ENCODE measurements around the gene SRPK2. TPM values are rescaled to one million over a fixed set of nuclear protein-coding genes. Genes with fewer than 3 reads are reported as not detected.

Gene SRPK2
- total and polyA plus RNA-seq, 2 of the 8 experiments (the other 6 are each of a cell fraction or from before 2014, with no cell fraction given), result 10.0 to 47.1 TPM

DNA sequence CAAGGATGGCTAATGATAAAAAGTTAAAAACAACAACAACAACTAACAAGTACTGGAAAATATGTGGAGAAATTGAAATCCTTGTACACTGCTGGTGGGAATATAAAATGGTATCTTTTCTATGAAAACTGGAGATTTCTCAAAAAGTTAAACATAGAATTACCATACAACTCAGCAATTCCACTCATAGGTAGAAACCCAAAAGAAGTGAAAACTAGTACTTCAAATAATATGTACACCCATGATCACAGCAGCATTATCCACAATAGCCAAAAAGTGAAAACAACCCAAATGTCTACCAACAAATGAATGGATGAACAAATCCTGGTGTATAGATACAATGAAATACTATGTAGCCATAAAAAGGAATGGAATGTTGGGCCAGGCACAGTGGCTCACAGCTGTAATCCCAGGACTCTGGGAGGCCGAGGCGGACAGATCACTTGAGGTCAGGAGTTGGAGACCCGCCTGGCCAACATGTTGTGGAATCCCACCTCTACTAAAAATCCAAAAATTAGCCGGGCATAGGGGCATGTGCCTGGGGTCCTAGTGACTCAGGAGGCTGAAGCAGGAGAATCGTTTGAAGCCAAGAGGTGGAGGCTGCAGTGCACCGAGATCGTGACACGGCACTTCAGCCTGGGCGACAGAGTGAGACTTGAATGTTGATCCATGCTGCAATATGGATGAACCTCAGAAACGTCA, 66.8 kb downstream of the SRPK2 start:
- ChIA-PET POLR2A (ENCODE audit: partially characterized antibody) (no interaction called here), CTCF (ENCODE audit: partially characterized antibody) (no interaction called here)
- no peak overlapping the region for H2BK12ac ChIP-seq (ENCODE audit: low read depth, low read length)
- no peak overlapping the region for H3K27ac ChIP-seq (ENCODE audit: low read depth, low read length)
- H4K20me1 ChIP-seq (replicated peaks in 1 of 2; ENCODE audit: control insufficient read depth in 1 of 2, insufficient read depth in 2 of 2, low read length in 2 of 2), result peaks cover 2 to 12% of the 10 kb centered on the region in 2 experiments
- no peaks in the 10 kb centered on the region for H3K9me3 ChIP-seq (ENCODE audit: insufficient read depth in 2 of 2, low read depth in 1 of 2, low read length in 1 of 2)
- no peak overlapping the region for H3K23ac ChIP-seq (ENCODE audit: insufficient read length)
- H3K4me1 ChIP-seq (replicated peaks in 1 of 4; ENCODE audit: control insufficient read depth in 3 of 4, insufficient read depth in 4 of 4, low read length in 3 of 4), result no peaks in the 10 kb centered on the region; a peak in 1 of 7 replicates
- no peak for FAIRE-seq
- no peak overlapping the region for H3K4ac ChIP-seq (replicated peaks; ENCODE audit: insufficient read length, low read depth, low read length)
- H3K79me2 ChIP-seq (ENCODE audit: control insufficient read depth in 1 of 2, insufficient read depth in 2 of 2, low read length in 2 of 2), result peaks cover 4 to 76% of the 10 kb centered on the region in 2 experiments; a peak in 3 of 4 replicates
- no peak overlapping the region for H2AFZ ChIP-seq (ENCODE audit: low read length)
- H3K27me3 ChIP-seq (replicated peaks in 1 of 4; ENCODE audit: control insufficient read depth in 3 of 4, extremely low read depth in 1 of 4, insufficient read depth in 3 of 4, low read length in 3 of 4), result no peaks in the 10 kb centered on the region
- no peak overlapping the region for H4K5ac ChIP-seq (ENCODE audit: insufficient read length, low read depth, low read length)
- no peaks in the 10 kb centered on the region; a peak in 1 of 8 replicates for H3K36me3 ChIP-seq (ENCODE audit: control insufficient read depth in 2 of 4, insufficient read depth in 4 of 4, low read length in 3 of 4)
- H3K4me2 ChIP-seq (ENCODE audit: insufficient read depth in 1 of 2, low read depth in 2 of 2, low read length in 2 of 2), result no peak overlapping the region
- no peak overlapping the region for H3K56ac ChIP-seq (replicated peaks; ENCODE audit: insufficient read length, low read depth, low read length)
- no peak overlapping the region for H3K4me3 ChIP-seq (ENCODE audit: extremely low read depth in 1 of 4, insufficient read depth in 2 of 4, low read depth in 3 of 4, low read length in 4 of 4)
- H2BK20ac ChIP-seq (ENCODE audit: low read length), result no peak overlapping the region
- 98% methylated on average over 10 of the region's 10 CpGs; no CpG with 5 or more reads in 1 of the 2 experiments for WGBS, 2 experiments (ENCODE audit: extremely low coverage in 1 of 2, insufficient coverage in 1 of 2, insufficient read length in 1 of 2, insufficient replicate concordance in 2 of 2, low coverage in 1 of 2, low lambda C conversion rate in 2 of 2, missing lambda C conversion rate in 1 of 2)
- H2AK5ac ChIP-seq (ENCODE audit: low read depth, low read length), result no peak overlapping the region
- no peak overlapping the region for H3K18ac ChIP-seq (ENCODE audit: extremely low read depth, low read length)
- no peak overlapping the region for H2BK15ac ChIP-seq (ENCODE audit: low read length)
- no peaks in the 10 kb centered on the region; the same call in 1 of the 2 replicates for H3K23me2 ChIP-seq (ENCODE audit: low read depth, low read length)
- H3K9ac ChIP-seq (replicated peaks in 1 of 4; ENCODE audit: extremely low read depth in 1 of 4, low read depth in 3 of 4, low read length in 3 of 4), result no peak overlapping the region
- no peak overlapping the region for H2BK5ac ChIP-seq (ENCODE audit: low read depth, low read length)
- H4K8ac ChIP-seq (ENCODE audit: extremely low read depth, insufficient read depth, low read length), result no peak overlapping the region
- no peak for DNase-seq (ENCODE audit: low read depth in 1 of 2, low spot score in 2 of 2)
- no peak overlapping the region for H2BK120ac ChIP-seq (replicated peaks; ENCODE audit: low read depth, low read length)
- H4K91ac ChIP-seq (replicated peaks; ENCODE audit: insufficient read length, low read length), result no peak overlapping the region
- peaks cover 5% of the 10 kb centered on the region; the same call in 1 of the 2 replicates for H3K79me1 ChIP-seq (ENCODE audit: low read depth, low read length)
- no peak overlapping the region for H3K14ac ChIP-seq (ENCODE audit: insufficient read length)
- TF ChIP-seq BRCA1 (IDR thresholded peaks at IDR 0.05; ENCODE audit: low read depth, low read length) (no peak), KDM1A (IDR thresholded peaks at IDR 0.05; ENCODE audit: borderline replicate concordance, low read length) (no peak), EP300 (IDR thresholded peaks at IDR 0.05; ENCODE audit: borderline replicate concordance in 1 of 2, low read depth in 2 of 2, low read length in 2 of 2) (no peak), RBBP5 (IDR thresholded peaks at IDR 0.05; ENCODE audit: borderline replicate concordance, low read depth, low read length) (no peak), CTCF (IDR thresholded peaks at IDR 0.05; ENCODE audit: control extremely low read depth in 1 of 3, insufficient read depth in 1 of 3, low read depth in 1 of 3, low read length in 3 of 3) (no peak), SAP30 (IDR thresholded peaks at IDR 0.05; ENCODE audit: insufficient read depth, insufficient replicate concordance, low read length) (no peak)
- TF ChIP-seq, protein P1, sequence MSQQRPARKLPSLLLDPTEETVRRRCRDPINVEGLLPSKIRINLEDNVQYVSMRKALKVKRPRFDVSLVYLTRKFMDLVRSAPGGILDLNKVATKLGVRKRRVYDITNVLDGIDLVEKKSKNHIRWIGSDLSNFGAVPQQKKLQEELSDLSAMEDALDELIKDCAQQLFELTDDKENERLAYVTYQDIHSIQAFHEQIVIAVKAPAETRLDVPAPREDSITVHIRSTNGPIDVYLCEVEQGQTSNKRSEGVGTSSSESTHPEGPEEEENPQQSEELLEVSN (IDR thresholded peaks at IDR 0.05), result no peak
- TF ChIP-seq, protein P2, sequence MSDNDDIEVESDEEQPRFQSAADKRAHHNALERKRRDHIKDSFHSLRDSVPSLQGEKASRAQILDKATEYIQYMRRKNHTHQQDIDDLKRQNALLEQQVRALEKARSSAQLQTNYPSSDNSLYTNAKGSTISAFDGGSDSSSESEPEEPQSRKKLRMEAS (IDR thresholded peaks at IDR 0.05), result no peak
